Measurements from ENCODE around the gene AGAP1.
"Not testable (repeated sequence)": the region's sequence is repeated elsewhere in the genome, so short reads cannot be mapped to it uniquely, and the experiment has no call there.

The AGAP1 gene

GRCh38 chr2:236061497-236061896 lies 567.7 kb downstream of the AGAP1 start:
- no peak for TF ChIP-seq CTCF (IDR thresholded peaks at IDR 0.05; ENCODE audit: control insufficient read depth, extremely low read depth, insufficient read depth)
- no peak for DNase-seq (ENCODE audit: low read depth)
- no peak overlapping the region for H3K4me3 ChIP-seq (ENCODE audit: low read depth, low read length)

- no peak overlapping the region for H3K4me3 ChIP-seq (ENCODE audit: low read depth, low read length)
- DNase-seq (ENCODE audit: low read depth), result no peak
- no peak for TF ChIP-seq CTCF (IDR thresholded peaks at IDR 0.05; ENCODE audit: control insufficient read depth, extremely low read depth, insufficient read depth)
These were observed 568.1 kb downstream of the AGAP1 start for GRCh38 chr2:236061899-236062298.

GRCh38 chr2:236062806-236063205 lies 569.0 kb downstream of the AGAP1 start:
- DNase-seq (ENCODE audit: low read depth); H3K4me3 ChIP-seq (ENCODE audit: low read depth, low read length): not testable (repeated sequence)

- DNase-seq (ENCODE audit: low read depth), result no peak
- no peak overlapping the region for H3K4me3 ChIP-seq (ENCODE audit: low read depth, low read length)
- no peak for TF ChIP-seq CTCF (IDR thresholded peaks at IDR 0.05; ENCODE audit: control insufficient read depth, extremely low read depth, insufficient read depth)
These were observed 570.2 kb downstream of the AGAP1 start for GRCh38 chr2:236063994-236064393.

GRCh38 chr2:236065314-236066160 lies 571.7 kb downstream of the AGAP1 start:
- DNase-seq (ENCODE audit: low read depth), result no peak
- TF ChIP-seq CTCF (IDR thresholded peaks at IDR 0.05; ENCODE audit: control insufficient read depth, extremely low read depth, insufficient read depth), result no peak
- no peak overlapping the region for H3K4me3 ChIP-seq (ENCODE audit: low read depth, low read length)

GRCh38 chr2:236070236-236070635 lies 576.4 kb downstream of the AGAP1 start:
- H3K4me3 ChIP-seq (ENCODE audit: low read depth, low read length), result no peak overlapping the region
- no peak for DNase-seq (ENCODE audit: low read depth)
- no peak for TF ChIP-seq CTCF (IDR thresholded peaks at IDR 0.05; ENCODE audit: control insufficient read depth, extremely low read depth, insufficient read depth)

GRCh38 chr2:236073246-236073645 lies 579.4 kb downstream of the AGAP1 start:
- no peak overlapping the region for H3K4me3 ChIP-seq (ENCODE audit: low read depth, low read length)
- no peak for DNase-seq (ENCODE audit: low read depth)
- TF ChIP-seq CTCF (IDR thresholded peaks at IDR 0.05; ENCODE audit: control insufficient read depth, extremely low read depth, insufficient read depth), result no peak
